K562 (cell line): ENCODE results near the gene CDC45. TPM values are rescaled to one million over a fixed set of nuclear protein-coding genes. Genes with fewer than 3 reads are reported as not detected.

Experiments
- ARID4B ChIP-seq: sonication (generic); formaldehyde crosslinking; IDR thresholded peaks from 2 replicates; pipeline ENCODE4 v1.8.0; 2022; ENCODE audit warnings: mild to moderate bottlenecking, missing genetic modification reagents
- ATF1 ChIP-seq, 2 experiments: fragments of 450-650 bp in 1 of 2; IDR thresholded peaks; 2 replicates each; pipeline ENCODE4 v1.6.1; 2016; ENCODE audit warnings: missing compliant biosample characterization in 1 of 2, missing genetic modification characterization in 1 of 2
- CHAMP1 ChIP-seq: fragments of 450-650 bp; IDR thresholded peaks from 2 replicates; pipeline ENCODE4 v1.6.1; 2016; ENCODE audit warnings: mild to moderate bottlenecking
- ZNF124 ChIP-seq: sonication (generic); formaldehyde crosslinking; IDR thresholded peaks from 2 replicates; pipeline ENCODE4 v1.8.1; 2022; ENCODE audit warnings: missing genetic modification reagents
- polyA plus RNA-seq, 8 experiments: library from polyadenylated mRNA; depleted of rRNA in 4 of 8; stranded (reverse) in 5 of 8; unstranded in 3 of 8; fragments of >200 nt; fragmentation: Nextera tagmentation in 2 of 8; fragmentation: Illumina TruSeq in 1 of 8; extraction: Ambion mirVana in 2 of 8; extraction: Trizol in 1 of 8; gene quantifications; 2 replicates each; pipeline versions ENCODE4 v1.2.1 to v1.2.3, GENCODE V29; 2011 to 2014; ENCODE audit warnings: inconsistent platforms in 1 of 8, missing spikeins in 1 of 8
- total RNA-seq, 7 experiments: library from RNA; depleted of rRNA in 6 of 7; stranded (reverse); fragments of >200 nt in 6 of 7; fragmentation: Illumina TruSeq in 2 of 7; extraction: Trizol in 2 of 7; gene quantifications; 2 replicates each; pipeline versions ENCODE4 v1.2.1 to v1.2.3, GENCODE V29; 2011 to 2021; ENCODE audit warnings: low replicate concordance in 1 of 7

CDC45 gene
- total and polyA plus RNA-seq, 9 of the 15 experiments (the other 6 are each of a cell fraction or from before 2014, with no cell fraction given) = 251 to 580 (median 410) TPM

DNA sequence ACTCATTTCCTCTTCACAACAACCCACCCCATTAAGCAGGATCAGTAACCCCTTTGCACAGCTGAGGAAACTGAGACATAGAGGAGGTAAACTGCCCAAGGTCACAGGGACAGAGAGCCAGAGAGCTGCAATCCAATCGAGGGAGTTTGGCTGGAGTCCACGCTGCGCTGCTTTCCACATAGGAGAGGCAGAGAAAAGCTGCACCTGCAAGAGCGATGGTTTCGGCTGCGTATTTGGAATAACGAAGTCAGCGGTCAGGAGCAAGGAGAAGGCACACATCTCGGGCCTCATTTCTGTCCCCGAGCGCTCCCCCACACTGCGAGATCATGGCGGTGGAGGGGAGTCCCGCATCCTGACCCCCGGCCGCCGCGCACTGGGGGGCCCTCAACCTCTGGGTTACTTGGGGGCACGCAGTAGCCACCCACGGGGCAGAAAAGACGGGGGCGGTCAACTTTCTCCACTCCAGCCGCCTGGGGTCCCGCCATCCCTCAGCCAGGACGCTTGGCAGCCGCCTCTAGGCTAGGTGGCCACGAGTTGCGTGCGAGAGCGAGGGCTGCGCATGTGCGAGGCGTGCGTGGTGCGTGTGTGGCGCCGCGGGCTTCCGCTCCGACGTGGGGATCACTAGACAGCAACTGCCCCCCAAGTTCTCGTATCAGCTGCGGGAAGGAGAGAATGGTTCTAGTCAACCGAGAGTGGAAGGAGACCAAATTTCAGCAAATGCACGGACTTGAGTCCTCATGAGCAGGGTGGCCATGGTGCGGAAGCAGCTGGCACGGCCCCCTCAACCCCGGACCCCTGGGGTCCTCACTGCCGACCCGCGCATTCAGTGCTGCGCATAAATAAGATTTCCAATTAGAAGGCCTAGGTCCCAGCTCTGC is 86.8 kb downstream of the CDC45 start (continued):
- peak; percentile 46; the same call in 1 of the 2 replicates for TF ChIP-seq ARID4B (CRISPR knock-in tag)
- no peak for TF ChIP-seq CHAMP1
- TF ChIP-seq ZNF124 (CRISPR knock-in tag) = peak; percentile 59; the same call in 1 of the 2 replicates
- TF ChIP-seq ATF1 (CRISPR knock-in tag; IDR thresholded peaks at IDR 0.05) = no peak
- TF ChIP-seq ATF1 (tag; IDR thresholded peaks at IDR 0.05) = peak; percentile 25; the same call in 1 of the 2 replicates
